H9 (cell line): Measurements from ENCODE around the gene RGS6. TPM values are rescaled to one million over a fixed set of nuclear protein-coding genes. Genes with fewer than 3 reads are reported as not detected.
A peak's percentile ranks its signal among the peaks of the same experiment; 100 is the strongest.

ENCODE experiments used
- DNase-seq: peaks from one replicate; pipeline ENCODE4 v3.0.0-alpha.2; 2017
- H2AFZ ChIP-seq: one replicate; pipeline ENCODE4 v1.6.1; 2013; ENCODE audit warnings: mild to moderate bottlenecking, low read length, control low read depth, moderate library complexity
- H2AK5ac ChIP-seq: 2 replicates; pipeline ENCODE4 v1.6.1; 2013; ENCODE audit warnings: low read length, control low read depth, mixed read lengths; ENCODE audit not compliant: insufficient read length
- H2BK120ac ChIP-seq: one replicate; pipeline ENCODE4 v1.6.1; 2013; ENCODE audit warnings: low read depth, mild to moderate bottlenecking, low read length, control low read depth, inconsistent platforms; ENCODE audit not compliant: poor library complexity, severe bottlenecking
- H2BK12ac ChIP-seq: 2 replicates; pipeline ENCODE4 v1.6.1; 2013; ENCODE audit warnings: low read length, control low read depth, mixed read lengths, low read depth; ENCODE audit not compliant: insufficient read length
- H2BK15ac ChIP-seq: 2 replicates; pipeline ENCODE4 v1.6.1; 2013; ENCODE audit warnings: low read depth, low read length, control low read depth
- H2BK20ac ChIP-seq: one replicate; pipeline ENCODE4 v1.6.1; 2013; ENCODE audit warnings: low read depth, mild to moderate bottlenecking, low read length, control low read depth, inconsistent platforms; ENCODE audit not compliant: poor library complexity, severe bottlenecking
- H2BK5ac ChIP-seq: 2 replicates; pipeline ENCODE4 v1.6.1; 2013; ENCODE audit warnings: low read length, control low read depth, mixed read lengths; ENCODE audit not compliant: insufficient read length
- H3K14ac ChIP-seq: 2 replicates; pipeline ENCODE4 v1.6.1; 2013; ENCODE audit warnings: low read length, control low read depth; ENCODE audit not compliant: insufficient read depth
- H3K18ac ChIP-seq: 2 replicates; pipeline ENCODE4 v1.6.1; 2013; ENCODE audit warnings: low read depth, mild to moderate bottlenecking, mixed read lengths, low read length, control low read depth; ENCODE audit not compliant: insufficient read length
- H3K23ac ChIP-seq: 2 replicates; pipeline ENCODE4 v1.6.1; 2013; ENCODE audit warnings: low read length, control low read depth, mixed read lengths, low read depth; ENCODE audit not compliant: insufficient read length
- H3K23me2 ChIP-seq: 2 replicates; pipeline ENCODE4 v1.6.1; 2013; ENCODE audit warnings: low read depth, mild to moderate bottlenecking, mixed read lengths, low read length, control low read depth; ENCODE audit not compliant: insufficient read length, poor library complexity, severe bottlenecking
- H3K27ac ChIP-seq: 2 replicates; pipeline ENCODE4 v1.5.1; 2013; ENCODE audit warnings: low read length, control low read depth, mixed read lengths, low read depth; ENCODE audit not compliant: insufficient read length
- H3K27me3 ChIP-seq: 2 replicates; pipeline ENCODE4 v1.6.1; 2013; ENCODE audit warnings: low read length, control low read depth, inconsistent platforms; ENCODE audit not compliant: insufficient read depth
- H3K4ac ChIP-seq: 2 replicates; pipeline ENCODE4 v1.6.1; 2013; ENCODE audit warnings: low read depth, mild to moderate bottlenecking, control low read depth, inconsistent platforms, low read length, moderate library complexity
- H3K4me1 ChIP-seq: 2 replicates; pipeline ENCODE4 v1.6.1; 2013; ENCODE audit warnings: low read length, control low read depth, inconsistent platforms; ENCODE audit not compliant: insufficient read depth
- H3K4me2 ChIP-seq: 2 replicates; pipeline ENCODE4 v1.6.1; 2013; ENCODE audit warnings: low read length, control low read depth, mixed read lengths; ENCODE audit not compliant: insufficient read length, insufficient read depth
- H3K56ac ChIP-seq: 2 replicates; pipeline ENCODE4 v1.6.1; 2013; ENCODE audit warnings: low read depth, mild to moderate bottlenecking, mixed read lengths, low read length, control low read depth; ENCODE audit not compliant: insufficient read length
- H3K79me1 ChIP-seq: 2 replicates; pipeline ENCODE4 v1.6.1; 2013; ENCODE audit warnings: low read depth, mild to moderate bottlenecking, moderate library complexity, low read length, control low read depth, inconsistent platforms; ENCODE audit not compliant: insufficient read depth, poor library complexity, severe bottlenecking
- H3K79me2 ChIP-seq: 2 replicates; pipeline ENCODE4 v1.6.1; 2013; ENCODE audit warnings: low read length, control low read depth, inconsistent platforms; ENCODE audit not compliant: insufficient read depth
- H3K9ac ChIP-seq: 2 replicates; pipeline ENCODE4 v1.6.1; 2013; ENCODE audit warnings: low read length, control low read depth, mixed read lengths; ENCODE audit not compliant: insufficient read length; ENCODE audit errors: extremely low read depth
- H3K9me3 ChIP-seq: one replicate; pipeline ENCODE4 v1.6.1; 2013; ENCODE audit warnings: low read depth, low read length, inconsistent platforms; ENCODE audit not compliant: control insufficient read depth
- H3T11ph ChIP-seq: one replicate; pipeline ENCODE4 v1.6.1; 2013; ENCODE audit warnings: mild to moderate bottlenecking, low read length, control low read depth, inconsistent platforms
- H4K20me1 ChIP-seq: one replicate; pipeline ENCODE4 v1.6.1; 2013; ENCODE audit not compliant: control insufficient read depth, insufficient read length, insufficient read depth
- H4K5ac ChIP-seq: 2 replicates; pipeline ENCODE4 v1.6.1; 2013; ENCODE audit warnings: low read depth, mild to moderate bottlenecking, mixed read lengths, low read length, control low read depth; ENCODE audit not compliant: insufficient read length
- H4K8ac ChIP-seq: replicated peaks from 2 replicates; pipeline ENCODE4 v1.6.1; 2013; ENCODE audit warnings: low read length, control low read depth, mixed read lengths, low read depth; ENCODE audit not compliant: insufficient read length
- H4K91ac ChIP-seq: 2 replicates; pipeline ENCODE4 v1.6.1; 2013; ENCODE audit warnings: low read depth, mild to moderate bottlenecking, moderate library complexity, mixed read lengths, low read length, control low read depth; ENCODE audit not compliant: insufficient read length
- H3K27ac Mint-ChIP-seq, 3 experiments: 2 replicates in 2 of 3; 3 replicates in 1 of 3; pipeline ENCODE4 v1.8.0; 2020 to 2021; ENCODE audit warnings: mixed read lengths in 3 of 3, mild to moderate bottlenecking in 1 of 3, moderate library complexity in 1 of 3
- H3K27me3 Mint-ChIP-seq: 2 replicates; pipeline ENCODE4 v1.8.0; 2021; ENCODE audit warnings: low read depth, mild to moderate bottlenecking, moderate library complexity, mixed read lengths
- H3K36me3 Mint-ChIP-seq, 3 experiments: 2 replicates in 2 of 3; 3 replicates in 1 of 3; pipeline ENCODE4 v1.8.0; 2020 to 2021; ENCODE audit warnings: low read depth in 3 of 3, mixed read lengths in 3 of 3; ENCODE audit not compliant: insufficient read depth in 1 of 3
- H3K4me1 Mint-ChIP-seq, 2 experiments: 2 replicates each; pipeline ENCODE4 v1.8.0; 2020; ENCODE audit warnings: mixed read lengths in 2 of 2
- H3K4me3 Mint-ChIP-seq, 2 experiments: 2 replicates in 1 of 2; 3 replicates in 1 of 2; pipeline ENCODE4 v1.8.0; 2020 to 2021; ENCODE audit warnings: mild to moderate bottlenecking in 2 of 2, mixed read lengths in 2 of 2, moderate library complexity in 1 of 2
- H3K9me3 Mint-ChIP-seq, 2 experiments: 2 replicates in 1 of 2; 3 replicates in 1 of 2; pipeline ENCODE4 v1.8.0; 2020; ENCODE audit warnings: mild to moderate bottlenecking in 2 of 2, mixed read lengths in 2 of 2, moderate library complexity in 1 of 2
- CTCF ChIP-seq: fragments of 200-600 bp; sonication (generic); conservative IDR thresholded peaks from 3 replicates; pipeline ENCODE4 v1.8.0; 2021; ENCODE audit warnings: antibody characterized with exemption, mild to moderate bottlenecking
- WGBS: extraction: QIAGEN DNeasy Blood & Tissue Kit; methylation state at CpG from one replicate; pipeline ENCODE4 v1.1.7; 2013; ENCODE audit warnings: missing lambda C conversion rate, low lambda C conversion rate, mixed read lengths; ENCODE audit not compliant: insufficient read length; ENCODE audit errors: extremely low coverage; 5-methylcytosine and 5-hydroxymethylcytosine counted together
- total RNA-seq: library from RNA; stranded (reverse); gene quantifications from 2 replicates; pipeline ENCODE4 v1.2.1, GENCODE V29; 2021

RGS6 gene
- total RNA-seq, 1 experiment from 2014 or later = 3.0 TPM

DNA sequence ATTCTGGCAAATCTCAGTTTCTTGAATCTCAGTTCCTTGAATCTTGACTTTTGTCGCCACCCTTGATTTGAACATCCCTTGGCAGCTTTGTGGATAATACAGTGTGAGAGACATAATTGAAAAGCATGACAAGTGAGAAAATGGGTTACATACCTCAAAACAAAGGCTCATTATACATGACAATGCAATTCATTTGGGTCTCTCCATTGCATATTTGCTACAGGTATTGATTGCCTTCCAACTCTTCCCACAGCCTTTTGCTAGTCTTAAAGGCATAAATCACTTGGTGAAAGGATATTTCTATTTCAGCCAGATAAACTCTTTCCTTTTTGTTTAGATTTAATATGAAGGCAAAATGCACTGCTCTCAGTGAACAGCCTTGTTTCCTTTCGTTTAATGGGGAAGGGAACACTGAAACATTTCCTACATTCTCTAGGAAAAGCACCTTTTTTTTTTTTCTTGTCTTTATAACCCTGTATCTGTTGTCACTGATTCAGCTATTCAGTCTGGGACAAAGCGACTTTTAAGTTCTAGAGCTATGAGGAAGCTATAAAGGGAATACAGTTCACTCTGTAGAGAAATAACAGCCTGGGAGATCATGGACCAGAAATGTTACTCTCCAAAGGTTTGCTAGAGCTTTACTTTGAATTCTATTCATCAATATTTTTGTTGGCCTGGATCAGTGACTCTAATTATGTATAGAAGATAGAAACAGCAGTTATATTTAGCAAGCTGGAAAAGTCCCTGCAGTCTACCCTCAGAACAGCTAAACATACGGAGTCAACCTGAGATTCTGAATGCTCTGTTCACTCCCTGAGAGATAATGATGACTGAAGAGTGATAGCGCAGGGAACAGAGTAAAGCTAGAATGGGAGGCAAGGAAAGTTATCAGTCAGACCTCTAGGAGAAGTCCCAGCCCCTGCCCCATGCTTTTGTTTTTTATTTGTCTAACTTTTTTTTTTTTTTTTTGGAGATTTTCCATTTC, 311.4 kb downstream of the RGS6 start:
- H4K8ac ChIP-seq = no peak overlapping the region
- H3K27ac ChIP-seq = peak overlapping the region; percentile 65
- H3K18ac ChIP-seq = no peak overlapping the region
- no peak overlapping the region; the same call in 1 of the 2 replicates for H2BK15ac ChIP-seq
- H2AK5ac ChIP-seq = no peak overlapping the region
- no peak overlapping the region for H2BK12ac ChIP-seq
- H4K91ac ChIP-seq = no peak overlapping the region
- 0 out of 2 replicates have a peak, but pooled peaks cover 2% of the 10 kb centered on the region for H3K4me1 ChIP-seq
- H3K14ac ChIP-seq = no peak overlapping the region
- H3K79me2 ChIP-seq = no peaks in the 10 kb centered on the region
- Mint-ChIP-seq H3K4me3 (no peak overlapping the region), H3K27ac (peak overlapping the region; percentile 87 to 93 (median 92)), H3K4me1 (peaks cover 27% of the 10 kb centered on the region in 2 experiments), H3K27me3 (no peaks in the 10 kb centered on the region), H3K9me3 (peaks cover 31 to 38% of the 10 kb centered on the region in 2 experiments), H3K36me3 (peaks cover 21 to 45% (median 25%) of the 10 kb centered on the region in 3 experiments)
- no CpG with 5 or more reads among the region's 5 CpGs for WGBS
- H3K79me1 ChIP-seq = no peaks in the 10 kb centered on the region
- H2BK5ac ChIP-seq = no peak overlapping the region
- H3K56ac ChIP-seq = no peak overlapping the region
- H3T11ph ChIP-seq = no peak overlapping the region
- H3K9me3 ChIP-seq = peaks cover 15% of the 10 kb centered on the region
- no peak overlapping the region for H3K4ac ChIP-seq
- TF ChIP-seq CTCF = no peak
- H2BK20ac ChIP-seq = no peak overlapping the region
- no peak for DNase-seq
- no peak overlapping the region for H4K5ac ChIP-seq
- H3K4me2 ChIP-seq = no peak overlapping the region
- H2BK120ac ChIP-seq = no peak overlapping the region
- H3K9ac ChIP-seq = no peak overlapping the region
- H3K27me3 ChIP-seq = no peaks in the 10 kb centered on the region
- H3K23me2 ChIP-seq = no peaks in the 10 kb centered on the region
- H2AFZ ChIP-seq = no peak overlapping the region
- no peak overlapping the region for H3K23ac ChIP-seq
- H4K20me1 ChIP-seq = no peaks in the 10 kb centered on the region
